IPS-15b (cell line): ENCODE results near the gene LSM7.

Experiments used
- H3K27me3 ChIP-seq: one replicate; pipeline ENCODE4 v1.6.1; 2013; ENCODE audit warnings: low read length; ENCODE audit not compliant: control insufficient read depth, insufficient read depth
- H3K36me3 ChIP-seq: one replicate; pipeline ENCODE4 v1.6.1; 2013; ENCODE audit warnings: low read length; ENCODE audit not compliant: control insufficient read depth, insufficient read depth
- H3K4me1 ChIP-seq: one replicate; pipeline ENCODE4 v1.6.1; 2013; ENCODE audit warnings: mild to moderate bottlenecking, low read length; ENCODE audit not compliant: control insufficient read depth, insufficient read depth
- H3K4me3 ChIP-seq: one replicate; pipeline ENCODE4 v1.5.1; 2013; ENCODE audit warnings: low read depth, low read length
- H3K9ac ChIP-seq: one replicate; pipeline ENCODE4 v1.6.1; 2013; ENCODE audit warnings: low read depth, mild to moderate bottlenecking, low read length
- H3K9me3 ChIP-seq: one replicate; pipeline ENCODE4 v1.6.1; 2013; ENCODE audit warnings: mild to moderate bottlenecking, low read length; ENCODE audit not compliant: control insufficient read depth, insufficient read depth

Gene LSM7

DNA sequence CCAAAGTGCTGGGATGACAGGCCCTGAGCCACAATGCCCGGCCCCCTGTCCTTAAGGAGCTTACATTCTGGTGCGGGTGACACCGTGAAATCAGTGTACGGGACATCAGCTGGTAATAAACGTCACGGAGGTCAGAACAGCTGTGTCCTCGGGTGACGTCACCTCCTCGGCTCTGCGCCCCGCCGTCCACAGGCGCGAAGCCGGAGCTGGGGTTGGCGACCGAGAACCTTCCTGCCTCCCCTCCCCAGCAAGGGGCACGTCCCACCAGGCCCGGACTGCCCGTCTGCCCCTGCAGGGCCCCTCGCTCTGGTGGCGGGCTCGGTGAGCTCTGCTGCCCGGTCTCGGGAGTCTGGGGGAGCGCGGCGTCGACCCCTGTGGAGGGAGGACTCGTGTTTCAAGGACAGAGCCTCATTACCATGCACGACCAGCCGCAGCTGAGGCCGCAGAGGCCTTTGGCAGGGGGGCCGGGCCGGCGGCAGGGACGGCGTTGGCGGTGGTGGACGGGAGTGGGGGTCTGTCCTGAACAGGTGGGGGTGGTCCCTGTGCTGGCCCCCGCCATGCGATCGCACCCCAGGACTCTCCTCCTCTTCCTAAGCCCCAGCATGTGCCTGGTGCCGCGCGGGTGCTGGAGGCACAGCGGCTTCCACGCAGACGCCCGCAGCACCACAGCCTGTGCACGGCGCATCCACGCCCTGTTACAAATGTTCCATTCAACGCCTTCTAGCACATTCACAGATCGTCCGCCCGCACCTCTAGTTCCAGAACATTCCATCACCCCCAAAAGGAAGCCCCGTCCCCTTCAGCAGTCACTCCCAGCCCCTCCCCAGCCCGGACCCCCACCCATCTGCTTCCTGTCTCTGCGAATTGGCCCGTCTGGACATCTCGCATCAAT, 25.8 kb downstream of the LSM7 start:
- Histone ChIP-seq H3K4me1 (no peaks in the 10 kb centered on the region), H3K4me3 (no peak overlapping the region), H3K9ac (no peak overlapping the region)

DNA sequence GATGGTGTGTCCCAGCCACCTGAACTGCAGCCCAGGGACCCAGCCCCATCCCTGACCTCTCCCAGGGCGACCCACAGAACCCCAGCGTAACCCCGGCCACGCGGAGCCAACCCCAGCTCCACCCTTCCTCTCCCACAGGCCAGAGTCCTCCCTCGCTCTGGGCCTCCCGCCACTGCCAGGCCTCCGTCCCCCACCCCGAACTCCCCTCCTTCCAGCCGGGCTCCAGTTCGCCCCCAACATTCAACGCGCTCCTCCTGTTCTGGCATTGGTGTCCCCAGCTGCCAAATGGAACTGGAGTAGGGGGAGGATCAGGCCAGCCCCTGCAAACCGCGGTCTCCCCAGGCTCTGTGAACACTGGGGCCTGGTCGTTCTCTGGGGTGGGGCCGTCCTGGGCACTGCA, 27.9 kb downstream of the LSM7 start:
- Histone ChIP-seq H3K9ac (no peak overlapping the region), H3K36me3 (no peaks in the 10 kb centered on the region), H3K27me3 (peaks cover 3% of the 10 kb centered on the region), H3K4me1 (no peaks in the 10 kb centered on the region), H3K4me3 (no peak overlapping the region), H3K9me3 (no peaks in the 10 kb centered on the region)

More for the DNA sequence above, 25.8 kb downstream of the LSM7 start:
- H3K36me3 ChIP-seq: no peaks in the 10 kb centered on the region
- no peaks in the 10 kb centered on the region for H3K9me3 ChIP-seq
- H3K27me3 ChIP-seq: peaks cover 10% of the 10 kb centered on the region

DNA sequence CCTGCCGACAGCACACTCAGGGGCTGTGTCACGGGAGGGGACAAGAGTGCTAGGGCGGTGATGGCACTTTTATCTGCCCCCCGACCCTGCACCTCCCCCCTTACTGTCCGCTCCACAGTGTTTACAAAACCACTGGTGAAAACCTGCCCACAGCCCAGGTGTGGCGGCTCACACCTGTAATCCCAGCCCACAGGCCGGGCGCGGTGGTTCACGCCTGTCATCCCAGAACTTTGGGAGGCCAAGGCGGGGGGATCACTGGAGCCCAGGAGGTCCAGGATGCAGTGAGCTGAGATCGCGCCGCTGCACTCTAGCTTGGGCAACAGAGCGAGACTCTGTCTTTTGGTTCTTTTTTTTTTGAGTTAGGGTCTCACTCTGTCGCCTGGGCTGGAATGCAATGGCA, 32.2 kb downstream of the LSM7 start:
- Histone ChIP-seq H3K27me3 (peaks cover 19% of the 10 kb centered on the region), H3K4me3 (no peak overlapping the region), H3K4me1 (peaks cover 2% of the 10 kb centered on the region)

DNA sequence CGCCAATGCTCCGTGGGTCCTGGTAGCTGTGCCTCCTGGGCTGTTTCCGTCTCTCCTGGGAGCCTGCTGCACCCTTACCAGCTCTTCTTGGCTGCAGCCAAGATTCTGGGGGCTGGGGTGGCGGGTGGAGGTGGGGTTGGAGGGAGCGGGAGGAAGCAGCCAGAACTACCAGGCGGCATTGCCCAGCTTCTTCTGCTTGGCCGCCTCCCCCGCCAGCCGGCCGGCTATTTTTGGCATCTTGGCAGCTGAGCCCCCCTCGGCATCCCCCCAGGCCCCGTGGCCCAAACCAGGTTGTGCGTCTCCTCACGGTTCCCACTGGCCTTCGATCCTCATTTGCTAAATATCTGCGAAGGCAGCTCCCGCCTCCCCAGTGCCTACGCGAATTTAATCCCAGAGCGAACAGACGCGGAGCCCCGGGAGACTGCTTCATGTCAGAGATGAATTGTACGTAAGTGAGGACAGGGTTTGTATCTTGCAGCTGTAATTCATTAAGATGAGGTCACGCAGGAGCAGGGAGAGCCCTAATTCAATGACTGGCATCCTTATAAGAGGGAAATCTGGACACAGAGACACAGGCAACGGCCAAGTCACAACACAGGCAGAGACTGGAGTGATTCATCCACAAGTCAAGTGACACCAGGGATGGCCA, 33.6 kb downstream of the LSM7 start:
- H3K27me3 ChIP-seq: peaks cover 33% of the 10 kb centered on the region
- no peak overlapping the region for H3K4me3 ChIP-seq
- H3K36me3 ChIP-seq: no peaks in the 10 kb centered on the region
- no peak overlapping the region for H3K9ac ChIP-seq
- peaks cover 2% of the 10 kb centered on the region for H3K4me1 ChIP-seq
- no peaks in the 10 kb centered on the region for H3K9me3 ChIP-seq

More for the DNA sequence above, 32.2 kb downstream of the LSM7 start:
- H3K36me3 ChIP-seq: no peaks in the 10 kb centered on the region
- H3K9ac ChIP-seq: no peak overlapping the region
- H3K9me3 ChIP-seq: no peaks in the 10 kb centered on the region

DNA sequence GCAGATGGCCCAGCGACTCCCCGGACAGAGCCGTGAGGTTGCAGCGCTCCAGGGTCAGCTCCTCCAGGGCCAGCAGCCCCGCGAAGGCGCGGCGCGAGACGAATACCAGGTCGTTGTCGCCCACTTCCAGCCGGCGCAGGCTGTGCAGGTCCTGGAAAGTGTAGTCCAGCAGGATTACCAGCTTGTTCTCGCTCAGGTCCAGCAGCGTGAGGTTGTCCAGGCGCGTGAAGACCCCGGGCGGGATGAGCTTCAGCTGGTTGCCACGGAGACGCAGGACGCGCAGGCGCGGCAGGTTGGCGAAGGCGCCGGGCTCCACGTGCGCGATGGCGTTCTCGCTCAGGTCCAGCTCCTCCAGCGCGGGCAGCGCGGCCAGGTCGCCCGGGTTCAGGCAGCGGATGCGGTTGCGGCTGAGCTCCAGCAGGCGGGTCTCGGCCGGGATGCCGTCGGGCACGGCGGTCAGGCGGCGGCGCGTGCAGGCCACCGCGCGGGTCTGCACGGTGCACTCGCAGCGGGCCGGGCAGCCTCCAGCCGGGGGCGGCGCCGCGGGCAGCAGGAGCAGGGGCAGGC, 37.1 kb downstream of the LSM7 start:
- peak overlapping the region; percentile 56 for H3K4me3 ChIP-seq
- H3K9me3 ChIP-seq: no peaks in the 10 kb centered on the region
- no peaks in the 10 kb centered on the region for H3K36me3 ChIP-seq
- H3K9ac ChIP-seq: no peak overlapping the region
- H3K27me3 ChIP-seq: peaks cover 56% of the 10 kb centered on the region
- peaks cover 2% of the 10 kb centered on the region for H3K4me1 ChIP-seq

DNA sequence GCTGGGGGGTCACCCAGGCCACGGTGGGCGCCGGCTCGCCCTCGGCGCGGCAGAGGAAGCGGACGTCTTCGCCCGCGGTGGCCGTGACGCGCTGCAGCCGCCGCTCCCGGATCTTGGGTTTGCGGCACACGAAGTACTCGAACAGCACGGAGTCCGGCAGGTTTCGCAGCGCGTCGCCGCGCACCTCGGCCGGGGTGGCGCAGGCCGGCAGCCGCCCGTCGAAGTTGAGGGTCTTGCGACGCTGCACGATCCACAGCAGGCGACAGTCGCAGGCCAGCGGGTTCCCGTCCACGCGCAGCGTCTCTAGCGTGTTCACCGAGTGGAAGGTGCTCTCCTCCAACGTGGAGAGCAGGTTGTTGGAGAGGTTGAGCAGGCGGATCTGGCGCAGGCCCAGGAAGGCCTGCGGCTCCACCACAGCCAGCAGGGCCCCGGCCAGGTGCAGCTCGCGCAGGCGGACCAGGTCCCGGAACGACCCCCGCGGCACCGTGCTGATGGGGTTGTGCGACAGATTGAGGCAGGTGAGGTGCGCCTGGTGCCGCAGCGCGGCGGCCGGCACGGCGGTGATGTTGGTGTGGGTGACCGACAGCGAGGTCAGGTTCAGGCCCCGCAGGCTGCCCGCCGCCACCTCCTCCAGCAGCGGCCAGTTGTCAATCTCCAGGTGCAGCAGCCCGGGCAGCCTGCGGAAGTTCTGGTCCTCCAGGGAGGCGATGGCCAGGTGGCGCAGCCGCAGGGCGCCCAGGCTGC, 37.8 kb downstream of the LSM7 start:
- Histone ChIP-seq H3K36me3 (no peaks in the 10 kb centered on the region), H3K4me1 (peaks cover 2% of the 10 kb centered on the region), H3K27me3 (peaks cover 56% of the 10 kb centered on the region), H3K9me3 (no peaks in the 10 kb centered on the region), H3K9ac (no peak overlapping the region), H3K4me3 (peak overlapping the region; percentile 56)

DNA sequence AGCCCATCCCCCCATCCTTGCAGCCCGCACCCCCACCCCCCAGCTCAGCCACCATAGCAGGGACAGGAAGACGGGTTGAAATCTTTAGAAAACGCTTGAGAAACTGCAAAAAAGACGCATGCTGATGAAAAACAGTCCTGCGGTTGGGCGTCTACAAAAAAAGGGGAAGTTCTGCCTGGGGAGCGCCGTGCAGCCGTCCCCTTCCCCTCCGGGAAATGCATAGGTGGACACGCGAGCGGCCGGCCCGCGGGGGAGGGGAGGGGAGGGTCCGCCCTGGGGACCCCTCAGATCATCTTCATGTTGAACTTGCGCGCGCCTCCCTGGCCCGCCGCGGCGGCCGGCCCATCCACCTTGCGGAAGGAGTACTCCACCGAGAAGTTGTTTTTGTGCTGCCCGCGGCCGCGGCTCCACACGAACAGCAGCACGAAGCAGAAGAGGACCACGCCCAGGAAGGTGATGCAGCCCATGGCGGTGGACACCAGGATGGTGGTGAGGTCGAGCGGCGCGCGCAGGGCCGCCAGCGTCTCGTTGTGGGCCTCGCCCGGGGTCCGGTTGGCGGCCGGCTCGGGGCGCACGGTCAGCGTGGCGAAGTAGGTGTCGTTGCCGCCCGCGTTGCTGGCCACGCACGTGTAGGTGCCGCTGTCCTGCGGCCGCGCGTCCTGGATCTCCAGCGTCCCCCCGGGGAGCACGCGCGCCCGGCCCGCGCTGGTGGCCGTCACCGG, 38.5 kb downstream of the LSM7 start:
- H3K9ac ChIP-seq: no peak overlapping the region
- no peaks in the 10 kb centered on the region for H3K4me1 ChIP-seq
- peak overlapping the region; percentile 56 for H3K4me3 ChIP-seq

DNA sequence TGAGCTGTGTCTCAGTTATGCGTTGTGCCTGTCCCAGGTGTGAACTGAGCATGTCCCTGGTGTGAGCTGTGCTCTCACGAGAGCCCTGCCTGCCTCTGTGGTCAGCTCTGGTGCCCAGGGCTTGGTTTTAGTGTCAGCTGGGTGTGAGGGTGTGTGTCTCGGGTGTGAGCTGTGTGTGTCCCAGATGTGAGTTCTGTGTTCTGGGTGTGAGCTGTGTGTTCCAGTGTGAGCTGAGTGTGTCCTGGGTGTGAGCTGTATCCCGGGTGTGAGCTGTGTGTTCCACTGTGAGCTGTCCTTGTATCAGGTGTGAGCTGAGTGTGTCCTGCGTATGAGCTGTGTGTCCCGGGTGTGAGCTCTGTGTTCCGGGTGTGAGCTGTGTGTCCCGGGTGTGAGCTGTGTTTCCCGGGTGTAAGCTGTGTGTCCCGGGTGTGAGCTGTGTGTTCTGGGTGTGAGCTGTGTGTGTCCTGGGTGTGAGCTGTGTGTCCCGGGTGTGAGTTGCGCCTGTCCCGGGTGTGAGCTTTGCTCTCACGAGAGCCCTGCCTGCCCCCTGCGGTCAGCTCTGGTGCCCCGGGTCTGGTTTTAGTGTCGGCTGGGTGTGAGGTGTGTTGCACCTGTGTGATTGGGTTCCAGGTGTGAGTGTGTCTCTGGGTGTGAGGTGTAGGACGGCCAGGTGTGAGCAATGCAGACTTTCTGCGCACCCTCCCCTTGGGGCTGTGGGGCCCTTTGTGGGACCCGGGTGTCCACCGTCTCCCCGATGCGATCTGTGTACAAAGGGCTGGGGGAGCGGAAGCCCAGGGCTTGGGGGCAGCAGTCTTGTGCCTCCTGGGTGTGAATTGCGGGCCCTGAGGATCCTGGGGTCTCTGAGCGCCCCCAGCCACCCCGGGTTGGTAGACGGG, 39.3 kb downstream of the LSM7 start:
- H3K9me3 ChIP-seq: no peaks in the 10 kb centered on the region
- H3K4me3 ChIP-seq: no peak overlapping the region
- no peaks in the 10 kb centered on the region for H3K4me1 ChIP-seq
- no peaks in the 10 kb centered on the region for H3K36me3 ChIP-seq
- no peak overlapping the region for H3K9ac ChIP-seq
- peaks cover 53% of the 10 kb centered on the region for H3K27me3 ChIP-seq

More for the DNA sequence above, 38.5 kb downstream of the LSM7 start:
- H3K9me3 ChIP-seq: no peaks in the 10 kb centered on the region
- peaks cover 53% of the 10 kb centered on the region for H3K27me3 ChIP-seq
- H3K36me3 ChIP-seq: no peaks in the 10 kb centered on the region

DNA sequence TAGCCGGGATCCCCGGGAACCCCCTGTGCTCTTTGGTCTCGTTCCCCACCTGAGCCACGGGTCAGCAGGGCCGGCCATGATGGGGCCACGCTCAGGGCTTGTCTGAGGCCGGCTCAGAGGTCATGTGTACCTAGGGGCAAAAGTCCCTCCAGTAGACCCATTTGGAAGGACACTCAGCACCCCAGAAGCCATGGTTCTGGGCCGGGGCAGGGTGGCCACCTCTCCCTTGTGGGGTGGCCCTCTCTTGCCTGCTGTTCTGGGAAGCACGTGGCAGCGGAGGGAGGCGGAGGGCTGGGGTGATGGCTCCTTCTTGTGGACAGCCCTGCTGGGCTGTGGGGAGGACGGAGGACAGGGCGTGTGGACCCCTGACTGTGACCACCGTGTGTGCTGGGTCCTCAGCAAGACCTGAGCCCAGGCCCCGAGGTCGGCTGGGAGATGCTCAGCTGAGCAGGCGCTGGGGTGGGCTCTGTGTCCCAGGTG, 40.0 kb downstream of the LSM7 start:
- no peaks in the 10 kb centered on the region for H3K9me3 ChIP-seq
- peaks cover 53% of the 10 kb centered on the region for H3K27me3 ChIP-seq
- no peak overlapping the region for H3K9ac ChIP-seq

DNA sequence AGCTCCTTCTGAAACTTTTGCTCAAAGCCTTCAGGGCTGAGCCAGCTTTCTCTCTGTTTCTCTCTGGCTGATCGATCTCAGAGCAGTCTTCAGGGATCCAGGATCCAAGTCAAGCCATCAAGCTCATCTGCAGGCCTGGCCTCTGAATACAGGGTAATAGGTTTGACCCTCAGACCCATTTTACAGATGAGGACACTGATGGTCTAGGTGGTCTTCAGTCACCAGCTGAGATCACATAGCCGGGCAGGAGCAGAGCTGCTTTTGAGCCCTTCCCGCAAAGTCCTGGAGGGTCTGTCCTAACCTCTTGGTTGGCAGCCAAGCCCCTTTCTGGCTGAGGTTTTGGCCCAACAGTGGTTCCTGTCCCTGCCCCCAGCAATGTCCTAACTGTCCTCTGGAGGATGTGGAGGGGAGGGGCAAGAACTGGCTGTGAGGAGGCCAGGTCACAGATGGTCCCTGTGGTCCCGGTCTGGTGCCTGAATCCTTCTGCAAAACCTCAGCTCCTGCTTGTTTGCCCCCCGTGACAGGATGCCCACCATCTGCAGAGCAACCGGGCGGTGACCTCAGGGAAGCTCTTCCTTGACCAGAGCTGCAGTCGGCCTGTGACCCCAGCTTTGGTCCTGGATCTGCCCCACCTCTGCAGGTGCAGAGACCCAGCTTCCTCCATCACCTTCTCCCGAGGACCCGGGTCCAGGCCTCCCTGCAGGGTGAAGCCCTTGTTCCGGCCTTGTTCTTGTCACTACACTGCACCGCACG, 40.6 kb downstream of the LSM7 start:
- Histone ChIP-seq H3K9me3 (no peaks in the 10 kb centered on the region), H3K36me3 (no peaks in the 10 kb centered on the region), H3K9ac (no peak overlapping the region), H3K4me3 (no peak overlapping the region), H3K27me3 (peaks cover 56% of the 10 kb centered on the region), H3K4me1 (no peaks in the 10 kb centered on the region)

More for the DNA sequence above, 40.0 kb downstream of the LSM7 start:
- Histone ChIP-seq H3K36me3 (no peaks in the 10 kb centered on the region), H3K4me1 (no peaks in the 10 kb centered on the region), H3K4me3 (no peak overlapping the region)
